Keratinocyte (primary cell): ENCODE results near the gene TTC38. TPM values are rescaled to one million over a fixed set of nuclear protein-coding genes. Genes with fewer than 3 reads are reported as not detected.

ENCODE experiments used
- DNase-seq: peaks from one replicate; pipeline ENCODE4 v3.0.0-alpha.2; 2011; ENCODE audit warnings: low read depth, missing footprints, low spot score
- FAIRE-seq: peaks from 2 replicates; lab custom pipeline; 2011; peaks lifted over from hg19 to GRCh38; lab: Jason Lieb, UNC
- H2AFZ ChIP-seq: 2 replicates; pipeline ENCODE4 v1.6.0; 2012; ENCODE audit warnings: low read length, control low read depth, inconsistent platforms; ENCODE audit not compliant: control insufficient read depth
- H3K27ac ChIP-seq: 2 replicates; pipeline ENCODE4 v1.5.1; 2011; ENCODE audit warnings: low read length; ENCODE audit not compliant: control insufficient read depth, insufficient read depth
- H3K27me3 ChIP-seq: 3 replicates; pipeline ENCODE4 v1.6.0; 2011; ENCODE audit warnings: low read length; ENCODE audit not compliant: control insufficient read depth, insufficient read depth; ENCODE audit errors: extremely low read depth
- H3K36me3 ChIP-seq, 2 experiments: 2 replicates in 1 of 2; 3 replicates in 1 of 2; pipeline ENCODE4 v1.5.1; 2011; ENCODE audit warnings: low read length in 2 of 2, mild to moderate bottlenecking in 1 of 2; ENCODE audit not compliant: control insufficient read depth in 2 of 2, insufficient read depth in 2 of 2; ENCODE audit errors: extremely low read depth in 1 of 2
- H3K4me1 ChIP-seq: 3 replicates; pipeline ENCODE4 v1.5.1; 2011; ENCODE audit warnings: low read length; ENCODE audit not compliant: control insufficient read depth, insufficient read depth; ENCODE audit errors: extremely low read depth
- H3K4me2 ChIP-seq: 3 replicates; pipeline ENCODE4 v1.6.0; 2011; ENCODE audit warnings: low read depth, low read length; ENCODE audit not compliant: control insufficient read depth, insufficient read depth; ENCODE audit errors: extremely low read depth
- H3K4me3 ChIP-seq, 3 experiments: fragments of 200-600 bp in 1 of 3; sonication (generic) in 1 of 3; 2 replicates in 2 of 3; 3 replicates in 1 of 3; pipeline ENCODE4 v1.5.1; 2011 to 2016; ENCODE audit warnings: low read length in 3 of 3, mild to moderate bottlenecking in 3 of 3, control low read depth in 2 of 3, inconsistent platforms in 1 of 3, low read depth in 1 of 3, mixed read lengths in 1 of 3, mixed run types in 1 of 3, moderate library complexity in 1 of 3; ENCODE audit not compliant: control insufficient read depth in 2 of 3, insufficient read depth in 2 of 3; ENCODE audit errors: extremely low read depth in 1 of 3
- H3K79me2 ChIP-seq: 2 replicates; pipeline ENCODE4 v1.6.0; 2012; ENCODE audit warnings: low read length; ENCODE audit not compliant: control insufficient read depth, insufficient read depth
- H3K9ac ChIP-seq: 3 replicates; pipeline ENCODE4 v1.6.0; 2011; ENCODE audit warnings: low read length; ENCODE audit not compliant: control insufficient read depth, insufficient read depth; ENCODE audit errors: extremely low read depth
- H3K9me1 ChIP-seq: 3 replicates; pipeline ENCODE4 v1.6.0; 2011; ENCODE audit warnings: low read length; ENCODE audit not compliant: control insufficient read depth, insufficient read depth; ENCODE audit errors: extremely low read depth
- H3K9me3 ChIP-seq: 2 replicates; pipeline ENCODE4 v1.5.1; 2012; ENCODE audit warnings: low read depth, low read length; ENCODE audit not compliant: control insufficient read depth
- H4K20me1 ChIP-seq: 3 replicates; pipeline ENCODE4 v1.6.0; 2011; ENCODE audit warnings: low read length; ENCODE audit not compliant: control insufficient read depth, insufficient read depth; ENCODE audit errors: extremely low read depth
- CTCF ChIP-seq, 3 experiments: IDR thresholded peaks in 1 of 3; conservative IDR thresholded peaks in 1 of 3; optimal IDR thresholded peaks in 1 of 3; 2 replicates in 2 of 3; 3 replicates in 1 of 3; pipeline versions ENCODE3 to v1.5.1; 2011; ENCODE audit warnings: low read length in 3 of 3, mild to moderate bottlenecking in 3 of 3, moderate library complexity in 2 of 3, control low read depth in 1 of 3, inconsistent platforms in 1 of 3; ENCODE audit not compliant: insufficient read depth in 2 of 3; ENCODE audit errors: extremely low read depth in 1 of 3
- EZH2 ChIP-seq: IDR thresholded peaks from one replicate; pipeline ENCODE4 v1.6.1; 2012; ENCODE audit warnings: inconsistent platforms, mild to moderate bottlenecking, low read length, moderate library complexity
- dilution Hi-C: fragments of 300-500 bp; cut with MboI; formaldehyde crosslinking; loops from one replicate; pipeline ENCODE4 v1.7.0; 2020; ENCODE audit warnings: low sequenced_read_pairs; ENCODE audit not compliant: extremely low pct_ligation_motif_present
- polyA plus RNA-seq, 5 experiments: library from polyadenylated mRNA; depleted of rRNA in 3 of 5; stranded (reverse) in 3 of 5; stranded (forward) in 1 of 5; unstranded in 1 of 5; fragments of >200 nt; gene quantifications; 1 replicate in 1 of 5; 2 replicates in 3 of 5; 3 replicates in 1 of 5; pipeline versions ENCODE4 v1.2.1 to v1.2.3, GENCODE V29; 2011 to 2012; ENCODE audit warnings: missing spikeins in 2 of 5, low read depth in 1 of 5, low replicate concordance in 1 of 5

Gene TTC38
- polyA plus RNA-seq, 1 donor (not counting 4 experiments of a cell fraction or from before 2014, with no cell fraction given), result 11.4 TPM

GRCh38 chr22:46251816-46252380, 15.9 kb upstream of the TTC38 start:
- Histone ChIP-seq H3K79me2 (no peaks in the 10 kb centered on the region), H3K9me1 (no peaks in the 10 kb centered on the region), H3K36me3 (no peaks in the 10 kb centered on the region), H3K4me3 (no peak overlapping the region), H4K20me1 (no peaks in the 10 kb centered on the region), H3K27me3 (no peaks in the 10 kb centered on the region), H3K4me2 (no peak overlapping the region), H3K4me1 (peaks cover 14% of the 10 kb centered on the region), H2AFZ (no peak overlapping the region), H3K27ac (no peak overlapping the region), H3K9me3 (no peaks in the 10 kb centered on the region), H3K9ac (no peak overlapping the region)
- dilution Hi-C loops, result no loop called here
- DNase-seq (no peak), FAIRE-seq (no peak)
- no peak for TF ChIP-seq EZH2
- no peak for TF ChIP-seq CTCF (optimal IDR thresholded peaks at IDR 0.05 in 1 of 3, IDR thresholded peaks at IDR 0.05 in 1 of 3, conservative IDR thresholded peaks at IDR 0.05 in 1 of 3; ENCODE audit: extremely low read depth in 1 of 3, insufficient read depth in 2 of 3, low read length in 3 of 3)

- Histone ChIP-seq H3K4me3 (no peak overlapping the region), H3K79me2 (no peaks in the 10 kb centered on the region), H3K27me3 (peaks cover 14% of the 10 kb centered on the region), H4K20me1 (no peaks in the 10 kb centered on the region), H3K36me3 (no peaks in the 10 kb centered on the region), H3K9me1 (no peaks in the 10 kb centered on the region), H3K4me1 (peaks cover 2% of the 10 kb centered on the region), H3K27ac (no peak overlapping the region), H3K4me2 (no peak overlapping the region), H2AFZ (no peak overlapping the region), H3K9me3 (no peaks in the 10 kb centered on the region), H3K9ac (no peak overlapping the region)
- DNase-seq (no peak), FAIRE-seq (no peak)
- dilution Hi-C loops, result no loop called here
- TF ChIP-seq CTCF (optimal IDR thresholded peaks at IDR 0.05 in 1 of 3, IDR thresholded peaks at IDR 0.05 in 1 of 3, conservative IDR thresholded peaks at IDR 0.05 in 1 of 3; ENCODE audit: extremely low read depth in 1 of 3, insufficient read depth in 2 of 3, low read length in 3 of 3), result no peak
These were observed 11.3 kb upstream of the TTC38 start for GRCh38 chr22:46256358-46256958.
